AG20443 (cell line): ENCODE measurements around the gene SCARF2.
A peak's percentile ranks its signal among the peaks of the same experiment; 100 is the strongest.
"Not testable (repeated sequence)": the region's sequence is repeated elsewhere in the genome, so short reads cannot be mapped to it uniquely, and the experiment has no call there.

Source experiments
- DNase-seq: peaks from one replicate; pipeline ENCODE4 v3.0.0; 2012; ENCODE audit warnings: low spot score, mixed read lengths

Gene SCARF2

DNA sequence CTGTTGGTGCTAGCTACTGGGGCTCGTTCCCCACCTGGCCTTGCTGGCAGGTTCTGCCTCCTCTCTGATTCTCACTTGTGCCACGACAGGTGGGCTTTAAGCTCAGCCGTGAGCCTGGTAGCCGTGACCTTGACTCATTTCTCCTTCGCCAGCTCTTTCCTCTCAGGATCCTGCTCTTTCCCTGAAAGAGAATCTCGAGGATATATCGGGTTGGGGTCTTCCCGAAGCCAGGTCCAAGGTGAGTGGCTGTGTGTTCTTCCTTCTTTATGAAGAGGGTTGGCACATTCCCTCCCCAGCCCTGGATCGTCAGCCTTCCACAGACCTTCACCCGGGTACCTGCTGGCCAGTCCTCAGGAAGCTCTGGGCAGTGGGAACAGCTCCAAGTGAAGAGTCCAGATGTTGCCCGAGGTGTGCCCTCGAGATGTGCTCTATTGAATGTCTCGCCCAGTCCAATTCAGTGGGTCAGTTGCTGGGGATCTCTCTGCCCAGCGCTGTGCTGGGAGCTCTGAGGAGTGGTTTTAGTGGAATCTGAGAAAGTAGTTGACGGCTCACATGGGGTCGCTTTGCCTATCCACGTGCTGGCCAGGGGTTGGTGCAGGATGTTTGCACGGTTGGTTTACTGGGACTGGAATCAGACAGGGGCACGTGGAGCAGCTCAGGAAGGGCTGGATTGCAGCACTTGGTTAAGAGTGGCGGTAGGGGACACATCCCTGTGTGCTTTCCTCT lies 42.3 kb downstream of the SCARF2 start:
- no peak for DNase-seq

DNA sequence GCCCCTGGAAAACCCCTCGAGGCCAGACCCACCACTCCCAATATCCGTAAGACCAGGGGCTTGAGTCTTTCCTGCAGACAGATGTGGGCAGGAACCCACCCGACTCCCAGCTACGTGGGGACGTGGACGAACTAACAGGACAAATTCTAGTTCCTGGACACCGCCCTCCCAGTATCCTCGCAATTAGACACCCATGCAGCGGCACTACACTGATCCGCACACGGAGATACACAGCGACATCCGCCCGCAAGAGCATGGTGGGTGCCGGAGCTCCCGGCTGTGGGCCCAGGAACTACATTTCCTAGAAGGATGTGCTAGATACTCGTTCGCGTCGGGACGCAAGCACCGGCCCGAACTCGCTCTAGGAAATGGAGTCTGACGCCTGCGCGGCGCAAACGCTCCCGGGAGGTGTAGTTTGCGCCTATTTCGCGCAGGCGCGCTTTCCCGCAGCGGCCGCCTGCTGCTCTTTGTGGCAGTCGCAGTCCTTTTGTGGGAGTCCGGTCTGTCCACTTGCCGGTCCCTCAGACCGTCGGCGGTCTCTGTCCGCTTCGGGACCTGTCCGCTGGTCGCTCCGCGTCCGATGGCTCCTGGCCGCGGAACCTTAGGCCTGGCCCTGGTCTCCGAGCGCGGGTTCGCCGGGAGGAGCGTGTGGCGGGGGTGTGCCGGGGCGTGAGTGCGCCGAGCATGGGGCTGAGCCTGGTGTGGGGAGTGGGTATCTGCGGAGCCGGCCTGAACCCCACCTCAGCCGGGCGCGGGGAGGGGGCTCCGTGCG lies 43.7 kb downstream of the SCARF2 start, which contains the start of gene ZNF74:
TSS of gene ZNF74 (plus strand) at position 447 of the 772 bp plus-strand sequence. CDS start 478 bp downstream, outside the sequence.
- peak; percentile 96 for DNase-seq

DNA sequence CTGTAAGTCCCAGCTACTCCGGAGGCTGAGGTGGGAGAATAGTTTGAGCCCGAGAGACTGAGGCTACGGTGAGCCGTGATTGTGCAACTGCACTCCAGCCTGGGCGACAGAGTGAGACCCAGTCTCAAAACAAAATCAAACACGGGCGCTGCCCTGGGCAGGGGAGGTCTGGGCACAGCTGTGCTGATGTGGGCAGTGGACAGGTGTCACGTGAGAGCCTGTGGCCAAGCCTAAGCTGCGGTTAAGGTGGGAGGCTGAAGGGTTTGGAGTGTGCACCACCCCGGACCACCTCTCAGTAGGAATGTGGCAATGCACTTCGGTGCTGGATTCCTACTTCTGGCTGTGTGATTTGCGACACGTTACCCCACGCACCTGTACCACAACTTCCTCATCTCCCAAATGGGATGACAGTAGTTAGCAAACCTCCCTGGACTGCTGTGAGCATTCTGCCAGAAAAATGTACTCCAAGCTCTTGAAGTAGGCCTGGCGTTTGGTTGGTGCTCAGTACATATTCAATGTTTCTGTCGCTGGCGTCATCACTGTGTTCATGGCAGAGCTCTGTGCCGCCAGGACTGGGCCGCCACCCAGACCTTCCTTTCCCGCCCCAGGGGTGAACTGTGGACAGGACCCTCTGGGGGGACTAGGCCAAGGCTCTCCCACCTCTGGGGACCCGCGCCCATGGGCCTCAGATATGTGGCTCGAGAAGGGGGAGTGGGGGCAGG lies 44.5 kb downstream of the SCARF2 start:
- DNase-seq, result no peak

DNA sequence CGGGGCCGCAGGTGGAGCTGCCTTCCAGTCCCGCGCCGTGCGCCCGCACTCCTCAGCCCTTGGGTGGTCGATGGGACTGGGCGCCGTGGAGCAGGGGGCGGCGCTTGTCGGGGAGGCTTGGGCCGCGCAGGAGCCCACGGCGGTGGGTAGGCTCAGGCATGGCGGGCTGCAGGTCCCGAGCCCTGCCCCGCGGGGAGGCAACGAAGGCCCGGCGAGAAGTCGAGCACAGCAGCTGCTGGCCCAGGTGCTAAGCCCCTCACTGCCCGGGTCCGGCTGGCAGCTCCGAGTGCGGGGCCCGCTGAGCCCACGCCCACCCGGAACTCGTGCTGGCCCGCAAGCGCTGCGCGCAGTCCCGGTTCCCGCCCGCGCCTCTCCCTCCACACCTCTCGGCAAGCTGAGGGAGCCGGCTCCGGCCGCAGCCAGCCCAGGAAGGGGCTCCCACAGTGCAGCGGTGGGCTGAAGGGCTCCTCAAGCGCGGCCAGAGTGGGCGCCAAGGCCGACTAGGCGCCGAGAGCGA lies 45.2 kb downstream of the SCARF2 start:
- DNase-seq, result not testable (repeated sequence)

DNA sequence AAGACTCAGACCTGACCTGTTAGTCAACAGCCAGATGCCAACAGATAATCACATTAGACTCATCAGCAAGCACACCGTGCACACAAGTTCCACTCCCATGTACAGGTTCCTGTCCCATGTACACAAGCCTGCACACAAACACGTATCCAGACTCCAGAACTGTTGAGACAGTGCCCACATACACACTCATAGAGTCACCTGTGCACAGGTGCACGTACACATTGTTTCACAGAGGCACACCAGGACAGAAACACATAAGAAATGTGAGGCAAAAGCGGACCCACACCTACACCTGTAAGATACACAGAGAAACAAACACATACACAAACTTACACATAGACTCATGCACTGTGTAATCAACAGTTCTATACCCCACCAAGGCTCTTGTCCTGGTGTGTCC lies 46.4 kb downstream of the SCARF2 start:
- no peak for DNase-seq

DNA sequence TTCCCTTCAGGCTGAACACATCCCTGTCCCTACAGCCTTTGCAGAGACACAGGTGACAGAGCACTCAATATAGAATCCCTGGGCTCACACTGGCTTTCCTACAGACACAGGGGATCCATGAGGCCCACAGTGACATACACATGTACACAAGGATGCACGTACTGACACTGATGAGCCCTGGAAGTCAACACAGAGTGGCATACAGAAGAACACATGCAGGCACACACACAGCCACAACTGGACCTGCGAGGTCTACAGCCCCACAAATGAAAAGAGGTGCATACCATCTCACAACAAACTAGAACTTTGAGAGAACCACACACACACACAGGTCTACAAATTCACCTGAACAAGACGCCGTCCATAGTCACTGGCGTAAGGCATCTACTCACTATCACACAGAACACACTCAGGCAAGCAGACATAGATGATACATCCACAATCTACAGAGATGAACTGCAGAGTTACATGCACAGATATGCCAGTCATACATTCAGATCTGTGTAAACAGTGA lies 47.2 kb downstream of the SCARF2 start:
- no peak for DNase-seq

DNA sequence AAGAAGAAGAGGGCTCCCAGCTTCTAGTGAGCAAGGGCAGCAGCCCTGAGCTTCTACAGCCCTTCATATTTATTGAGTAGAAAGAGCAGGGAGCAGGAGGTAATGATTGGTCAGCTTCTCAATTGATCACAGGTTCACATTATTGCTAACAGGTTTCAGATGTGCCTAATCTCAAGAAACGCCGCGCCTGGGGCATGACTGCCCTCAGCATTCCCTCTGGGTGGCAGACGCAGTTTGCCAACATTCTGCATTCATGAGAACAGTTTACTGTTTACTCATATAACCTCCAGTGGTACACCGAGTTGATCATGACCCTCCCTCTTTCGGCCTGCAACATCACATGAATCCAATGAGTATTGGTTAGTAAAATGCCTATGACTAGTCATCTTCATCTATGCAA lies 48.3 kb downstream of the SCARF2 start:
- DNase-seq, result no peak

DNA sequence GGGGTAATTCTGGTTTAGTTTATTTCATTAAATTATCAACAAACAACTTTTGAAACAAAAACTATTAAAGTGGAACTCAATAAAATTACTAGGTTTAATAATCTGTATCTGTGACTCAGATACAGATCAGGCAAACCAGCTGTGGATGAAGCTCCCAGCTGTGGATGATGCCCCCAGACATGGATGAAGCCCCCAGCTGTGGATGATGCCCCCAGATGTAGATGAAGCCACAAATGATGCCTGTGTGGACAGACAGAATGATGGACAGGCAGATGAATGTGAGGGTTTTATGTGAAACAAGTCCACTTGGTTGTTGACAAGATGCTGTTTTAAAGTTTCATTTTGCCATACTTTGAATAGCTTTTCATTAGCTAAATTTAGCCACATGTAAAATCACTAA lies 49.4 kb downstream of the SCARF2 start:
- no peak for DNase-seq

DNA sequence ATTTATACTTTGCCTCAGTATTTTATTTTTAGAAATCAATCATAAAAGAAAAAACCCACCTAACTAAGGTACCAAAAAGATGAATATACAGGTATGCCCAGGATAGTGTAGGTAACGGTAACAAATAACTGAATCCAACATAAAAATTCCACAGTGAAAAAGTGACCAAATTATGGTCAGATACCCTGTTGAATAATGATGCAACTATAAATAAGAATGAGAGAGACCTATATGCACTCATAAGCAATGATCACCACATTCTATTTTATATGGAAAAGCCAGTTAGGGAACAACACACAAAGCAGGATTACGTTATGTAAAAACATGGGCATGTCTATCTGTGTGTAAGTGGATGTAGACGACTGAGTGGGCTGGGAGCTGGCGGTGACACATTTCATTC lies 50.7 kb downstream of the SCARF2 start:
- no peak for DNase-seq

DNA sequence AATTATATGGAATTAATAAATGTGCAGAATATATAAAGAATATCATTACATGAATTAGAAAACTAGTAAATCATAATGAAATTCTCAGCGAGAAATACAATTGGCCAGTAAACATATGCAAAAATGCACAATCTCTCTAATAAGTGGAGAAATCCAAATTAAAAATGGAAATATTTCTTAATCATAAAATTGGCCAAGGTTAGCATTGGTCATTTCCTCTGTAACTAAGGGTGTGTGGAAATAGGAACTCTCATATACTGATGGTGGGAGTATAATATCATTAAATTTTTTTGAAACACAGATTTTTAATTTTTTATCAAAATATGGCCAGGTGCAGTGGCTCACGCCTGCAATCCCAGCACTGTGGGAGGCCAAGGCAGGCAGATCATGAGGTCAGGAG lies 51.3 kb downstream of the SCARF2 start:
- DNase-seq, result no peak

DNA sequence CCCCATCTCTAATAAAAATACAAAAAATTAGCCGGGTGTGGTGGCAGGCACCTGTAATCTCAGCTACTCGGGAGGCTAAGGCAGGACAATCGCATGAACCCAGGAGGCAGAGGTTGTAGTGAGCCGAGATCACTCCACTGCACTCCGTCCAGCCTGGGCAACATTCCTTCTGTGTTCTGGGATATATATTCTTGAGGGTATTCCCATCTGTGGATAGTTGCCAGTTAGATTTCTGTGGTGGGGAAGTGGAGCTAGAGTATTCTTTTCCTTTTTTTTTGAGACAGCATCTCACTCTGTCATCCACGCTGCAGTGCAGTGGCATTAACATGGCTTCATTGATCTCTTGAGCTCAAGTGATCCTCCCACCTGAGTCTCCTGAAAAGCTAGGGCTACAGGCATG lies 52.8 kb downstream of the SCARF2 start:
- no peak for DNase-seq

DNA sequence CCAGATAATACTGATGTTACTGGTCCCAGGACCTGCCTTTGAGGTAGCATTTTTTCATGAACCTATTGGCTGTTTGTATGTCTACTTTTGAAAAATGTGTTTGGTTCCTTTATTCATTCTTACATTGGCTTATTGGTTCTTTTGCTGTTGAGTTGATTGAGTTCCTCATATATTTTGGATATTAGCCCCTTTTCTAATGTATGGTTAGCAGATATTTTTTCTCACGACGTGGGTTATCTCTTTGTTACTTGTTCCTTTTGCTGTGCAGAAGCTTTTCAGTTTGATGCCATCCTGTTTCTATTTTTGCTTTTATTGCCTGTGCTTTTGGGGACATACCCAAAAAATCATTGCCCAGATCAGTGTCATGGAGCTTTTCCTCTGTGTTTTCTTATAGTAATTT lies 53.5 kb downstream of the SCARF2 start:
- no peak for DNase-seq

DNA sequence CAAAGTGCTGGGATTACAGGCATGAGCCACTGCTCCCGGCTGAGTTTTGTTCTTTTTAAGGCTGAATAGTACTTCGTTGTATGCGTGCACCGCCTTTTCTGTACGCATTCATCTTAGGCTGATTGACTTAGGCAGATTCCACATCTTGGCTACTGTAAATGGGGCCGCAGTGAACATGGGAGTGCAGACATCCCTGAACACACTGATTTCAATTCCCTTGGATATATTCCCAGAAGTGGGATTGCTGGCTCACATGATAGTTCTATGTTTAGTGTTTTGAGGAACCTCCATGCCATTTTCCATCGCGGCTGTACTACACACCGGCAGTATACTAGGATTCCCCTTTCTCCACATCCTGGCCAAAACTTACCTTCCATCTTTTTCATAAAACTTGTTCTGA lies 54.1 kb downstream of the SCARF2 start:
- DNase-seq, result no peak

DNA sequence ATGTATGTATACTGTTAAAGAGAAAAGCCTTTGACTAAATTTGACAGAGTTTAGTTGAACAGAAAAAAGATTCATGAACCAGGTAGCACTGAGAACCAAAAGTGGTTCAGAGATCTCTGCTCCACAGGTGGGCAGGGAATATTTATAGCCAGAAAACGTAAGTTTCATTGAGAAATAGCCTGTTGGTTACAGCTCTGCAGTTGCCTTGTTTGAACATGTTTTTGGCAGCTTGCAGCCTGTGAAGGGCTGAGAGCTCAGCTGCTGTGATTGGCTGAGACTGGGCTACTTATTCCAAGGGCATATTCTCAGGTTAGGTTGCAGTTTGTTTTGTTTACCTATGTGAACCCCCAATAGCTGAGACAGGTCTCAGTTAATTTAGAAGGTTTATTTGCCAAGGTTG lies 57.1 kb downstream of the SCARF2 start:
- no peak for DNase-seq

DNA sequence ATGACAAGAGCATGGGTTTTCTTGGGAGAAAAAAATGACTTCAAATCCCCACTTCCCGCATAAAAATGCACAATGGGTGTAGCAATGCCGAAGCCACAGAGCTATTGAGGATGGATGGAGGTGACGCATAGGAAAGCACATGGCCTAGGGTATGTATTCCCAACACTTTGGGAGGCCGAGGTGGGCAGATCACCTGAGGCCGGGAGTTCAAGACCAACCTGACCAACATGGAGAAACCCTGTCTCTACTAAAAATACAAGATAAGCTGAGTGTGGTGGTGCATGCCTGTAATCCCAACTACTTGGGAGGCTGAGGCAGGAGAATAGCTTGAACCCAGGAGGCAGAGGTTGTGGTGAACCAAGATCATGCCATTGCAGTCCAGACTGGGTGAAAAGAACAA lies 58.9 kb downstream of the SCARF2 start:
- DNase-seq, result not testable (repeated sequence)

DNA sequence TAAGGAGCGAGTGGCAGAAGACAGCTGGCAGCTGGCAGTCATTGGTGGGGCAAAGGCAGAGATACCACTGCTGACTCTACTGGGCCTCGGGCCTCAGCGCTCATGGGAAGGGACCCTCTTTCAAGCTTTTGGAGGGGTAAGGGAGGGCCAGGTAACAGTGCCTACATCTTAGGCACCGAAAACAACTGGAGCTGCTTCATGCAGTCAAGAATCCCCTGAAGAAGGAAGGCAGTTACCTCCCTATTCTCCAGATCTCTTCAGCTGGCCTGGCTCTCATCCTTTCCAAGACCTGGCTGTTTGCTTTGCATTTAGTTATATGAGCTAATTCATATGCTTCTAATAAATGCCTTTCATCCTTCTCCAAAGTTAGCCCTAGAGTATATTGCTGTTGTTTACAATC lies 59.5 kb downstream of the SCARF2 start:
- no peak for DNase-seq

DNA sequence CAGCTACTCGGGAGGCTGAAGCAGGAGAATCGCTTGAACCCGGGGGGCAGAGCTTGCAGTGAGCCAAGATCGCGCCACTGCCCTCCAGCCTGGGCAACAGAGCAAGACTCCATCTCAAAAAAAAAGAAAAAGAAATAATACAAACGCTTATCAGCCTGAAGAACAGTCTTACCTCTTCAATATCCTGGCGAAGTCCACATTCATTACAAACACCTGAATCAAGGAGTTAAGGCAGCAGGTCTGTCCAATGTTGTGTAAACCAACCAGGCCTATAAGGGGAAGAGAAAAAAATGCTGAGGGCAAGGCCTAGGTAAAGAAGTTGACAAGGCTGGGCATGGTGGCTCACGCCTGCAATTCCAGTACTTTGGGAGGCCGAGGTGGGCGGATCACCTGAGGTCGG lies 60.6 kb downstream of the SCARF2 start:
- DNase-seq, result not testable (repeated sequence)

DNA sequence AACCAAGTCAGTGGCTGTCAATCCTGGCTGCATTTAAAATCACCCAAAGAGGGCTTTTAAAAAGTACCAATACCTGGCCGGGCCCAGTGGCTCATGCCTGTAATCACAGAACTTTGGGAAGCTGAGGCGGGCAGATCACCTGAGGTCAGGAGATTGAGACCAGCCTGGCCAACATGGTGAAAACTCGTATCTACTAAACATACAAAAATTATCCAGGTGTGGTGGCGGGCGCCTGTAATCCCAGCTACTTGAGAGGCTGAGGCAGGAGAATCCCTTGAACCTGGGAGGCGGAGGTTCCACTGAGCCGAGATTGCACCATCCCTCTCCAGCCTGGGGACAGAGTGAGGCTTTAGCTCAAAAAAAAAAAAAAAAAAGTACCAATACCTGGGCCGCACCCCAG lies 61.3 kb downstream of the SCARF2 start:
- not testable (repeated sequence) for DNase-seq
